Superior temporal gyrus (tissue), 1 donor: Measurements from ENCODE around the gene TOPBP1.
"Not testable (repeated sequence)": the region's sequence is repeated elsewhere in the genome, so short reads cannot be mapped to it uniquely, and the experiment has no call there.

Experiments used
- DNase-seq: peaks from one replicate; pipeline ENCODE4 v3.0.0-alpha.2; 2016; ENCODE audit errors: extremely low spot score

The TOPBP1 gene

GRCh38 chr3:133661454-133662277 is at the start of gene TOPBP1:
Gene TOPBP1, minus strand, starts transcription at chr3:133661941. Its CDS starts 814 bp downstream, at chr3:133661127.
- peak; percentile 76 for DNase-seq

GRCh38 chr3:133711013-133711412 is 49.3 kb upstream of the TOPBP1 start:
- DNase-seq = no peak

DNA sequence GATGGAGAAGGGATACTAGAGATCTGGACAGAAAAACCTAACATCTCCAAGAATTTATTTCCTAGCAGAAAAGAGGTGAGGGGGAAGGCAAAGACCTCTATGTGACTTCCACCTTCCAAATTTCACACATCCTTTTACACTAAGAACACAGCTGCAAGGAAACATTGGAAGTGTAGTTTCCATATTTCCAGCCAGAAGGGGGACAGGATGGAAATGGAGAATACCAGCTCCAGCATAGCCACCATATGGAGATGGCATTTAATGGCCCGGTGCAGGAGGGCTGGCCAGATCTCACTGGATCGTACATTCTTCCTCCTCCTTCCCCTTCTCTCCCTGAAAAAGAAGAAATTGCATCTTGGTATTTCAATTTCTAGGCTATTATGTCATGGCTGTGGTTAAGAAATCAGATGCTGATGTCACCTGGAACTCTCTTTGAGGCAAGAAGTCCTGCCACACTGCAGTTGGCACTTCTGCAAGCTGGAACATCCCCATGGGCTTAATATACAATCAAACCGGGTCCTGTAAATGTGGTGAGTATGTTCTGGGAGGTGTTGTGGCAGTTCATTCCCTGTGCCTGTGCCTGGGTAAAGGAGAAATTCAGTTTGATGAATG is 47.5 kb upstream of the TOPBP1 start:
- DNase-seq = no peak

- no peak for DNase-seq
Observed at GRCh38 chr3:133706033-133706432, 44.3 kb upstream of the TOPBP1 start.

GRCh38 chr3:133703915-133704314 is 42.2 kb upstream of the TOPBP1 start:
- DNase-seq = no peak

DNA sequence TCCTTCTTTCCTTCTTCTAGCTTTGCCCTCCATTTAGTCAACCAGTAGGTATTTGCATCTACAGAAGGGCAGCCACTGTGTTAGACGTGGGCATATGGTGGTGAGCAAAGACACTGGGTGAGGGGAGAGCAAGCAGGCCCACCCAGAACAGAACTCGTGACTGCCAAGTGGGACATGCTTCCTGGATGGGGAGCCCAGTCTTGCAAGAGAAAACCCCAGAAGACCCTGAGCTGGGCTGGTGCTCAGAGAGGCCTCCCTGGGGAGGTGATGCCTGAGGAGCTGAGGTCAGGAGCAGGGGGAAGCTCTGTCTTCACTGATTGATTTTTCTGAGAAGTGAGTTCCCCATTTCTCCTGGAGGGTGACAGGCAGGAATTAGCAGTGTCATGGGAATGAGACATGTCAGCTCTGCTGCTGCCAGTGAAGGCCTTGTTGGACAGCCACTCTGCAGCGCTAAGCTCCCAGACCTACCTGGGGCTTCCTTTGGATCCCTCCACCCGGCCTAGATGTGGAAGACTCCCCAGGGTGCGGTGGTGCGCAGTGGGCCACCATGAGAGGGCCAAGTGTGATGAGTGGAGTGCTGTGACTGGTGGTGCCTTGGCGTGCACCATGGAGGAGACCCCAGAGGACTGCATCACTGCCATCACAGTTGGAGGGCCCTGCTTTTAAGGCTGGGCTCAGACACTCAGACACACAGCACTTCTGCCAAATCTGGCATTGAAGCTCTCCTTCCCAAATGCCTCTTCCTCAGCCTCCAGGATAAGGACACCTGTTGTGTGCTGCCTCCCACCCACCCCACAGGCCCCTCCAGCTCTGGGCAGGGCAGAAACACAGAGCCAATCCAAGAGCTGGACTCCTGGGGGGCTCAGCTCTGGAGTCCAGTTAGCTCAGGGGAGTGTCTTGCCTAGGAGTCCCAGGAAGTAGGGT is 40.0 kb upstream of the TOPBP1 start:
- DNase-seq = no peak

- DNase-seq = no peak
Observed at GRCh38 chr3:133700351-133700750, 38.6 kb upstream of the TOPBP1 start.

DNA sequence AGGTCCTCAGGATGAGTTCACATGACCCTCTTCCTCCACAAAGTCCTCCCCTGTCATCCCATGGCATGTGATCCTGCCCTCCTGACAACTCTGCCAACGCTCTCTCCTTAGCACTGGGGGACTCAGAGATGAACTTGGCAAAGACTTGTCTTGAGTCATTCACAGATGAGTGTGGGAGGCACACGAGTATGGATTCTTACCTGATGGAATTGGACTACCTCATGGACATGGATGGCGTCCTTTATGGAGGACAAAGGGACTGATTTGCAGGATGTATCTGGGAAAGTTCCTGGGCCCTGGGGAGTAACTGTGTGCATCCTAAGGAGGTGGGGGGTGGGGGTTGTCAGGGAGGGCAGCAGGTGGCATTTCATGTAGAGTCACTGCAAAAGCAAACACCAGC is 38.2 kb upstream of the TOPBP1 start:
- no peak for DNase-seq

GRCh38 chr3:133699467-133699866 is 37.7 kb upstream of the TOPBP1 start:
- DNase-seq = no peak

GRCh38 chr3:133697960-133698359 is 36.2 kb upstream of the TOPBP1 start:
- DNase-seq = no peak

- no peak for DNase-seq
Observed at GRCh38 chr3:133695560-133696171, 33.9 kb upstream of the TOPBP1 start.

- DNase-seq = no peak
Observed at GRCh38 chr3:133694288-133695268, 32.8 kb upstream of the TOPBP1 start.

DNA sequence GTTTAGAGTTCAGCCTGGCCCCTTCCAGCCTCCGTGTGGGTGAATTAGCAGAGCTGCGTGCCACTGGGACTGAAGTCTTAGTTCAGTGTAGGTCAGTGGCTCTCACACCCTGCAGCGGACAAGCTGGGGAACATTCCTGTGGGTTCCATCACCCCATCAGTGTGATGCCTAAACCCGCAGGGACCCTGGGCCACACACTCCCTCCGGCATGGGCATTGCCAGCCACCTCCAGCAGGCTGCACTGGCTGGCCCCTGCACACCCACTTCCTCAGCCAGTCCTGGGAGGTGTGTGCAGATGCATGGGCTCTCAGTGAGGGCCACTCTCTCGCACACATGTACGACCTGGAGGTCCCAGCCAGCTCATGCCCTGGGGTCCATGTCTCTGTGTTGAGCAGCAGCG is 32.1 kb upstream of the TOPBP1 start:
- DNase-seq = no peak

DNA sequence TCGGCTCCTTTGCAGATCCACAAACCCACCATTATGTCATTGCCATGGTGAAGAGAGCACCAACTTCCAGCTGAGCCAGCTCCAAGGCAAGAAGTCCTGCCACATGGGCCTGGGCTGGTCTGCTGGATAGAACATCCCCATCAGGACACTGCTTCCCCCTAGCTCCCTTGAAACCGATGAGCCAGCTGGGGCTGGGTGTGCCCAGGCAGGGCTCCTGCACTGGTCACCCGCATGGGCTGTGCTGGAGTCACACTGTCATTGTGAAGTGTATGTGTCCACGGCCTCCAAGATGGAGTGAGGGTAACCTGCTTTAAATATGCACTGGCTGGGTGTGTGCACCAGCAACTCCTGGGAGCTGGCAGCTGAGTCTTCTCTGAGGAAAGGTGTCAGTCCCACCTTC is 31.0 kb upstream of the TOPBP1 start:
- DNase-seq = no peak

- DNase-seq = no peak
Observed at GRCh38 chr3:133691273-133692107, 29.7 kb upstream of the TOPBP1 start.

- DNase-seq = not testable (repeated sequence)
Observed at GRCh38 chr3:133677993-133678392, 16.3 kb upstream of the TOPBP1 start.

DNA sequence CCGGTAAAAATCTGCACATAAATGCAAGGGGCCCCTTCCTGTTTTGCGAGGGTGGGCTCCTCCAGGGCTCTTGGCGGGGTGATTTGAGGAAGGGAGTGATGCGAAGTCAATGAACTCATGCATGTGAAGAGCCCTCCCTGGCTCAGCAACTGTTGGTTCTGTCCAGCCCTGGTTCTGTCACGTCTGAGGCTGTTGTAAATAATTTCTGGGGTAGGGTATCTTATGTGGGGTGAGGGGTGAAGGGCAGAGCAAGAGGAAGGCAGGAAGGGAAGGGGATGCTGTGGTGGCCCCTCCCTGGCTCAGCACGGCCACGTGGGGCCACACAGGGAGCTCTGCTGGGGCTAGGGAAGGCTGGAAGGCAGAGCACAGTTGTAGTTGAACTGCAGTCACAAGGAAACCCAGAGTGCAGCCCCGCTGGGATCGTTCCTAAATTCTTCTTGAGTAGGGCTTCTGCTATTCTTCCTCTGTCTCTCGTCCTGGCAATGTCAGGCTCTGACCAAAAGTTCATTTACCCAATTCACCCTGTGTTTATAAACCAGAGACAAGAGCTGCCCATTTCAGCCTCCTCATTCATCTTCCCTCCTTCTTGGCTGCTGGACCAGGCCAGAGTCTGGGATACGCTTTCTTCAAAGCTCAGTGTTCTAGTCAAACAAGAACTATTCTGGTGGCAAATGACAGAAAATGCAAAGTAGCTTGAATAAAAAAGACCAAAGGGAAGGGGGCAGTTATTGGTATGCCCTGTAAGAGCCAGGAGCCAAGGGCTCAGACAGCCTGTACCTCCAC is 14.8 kb upstream of the TOPBP1 start:
- DNase-seq = no peak

DNA sequence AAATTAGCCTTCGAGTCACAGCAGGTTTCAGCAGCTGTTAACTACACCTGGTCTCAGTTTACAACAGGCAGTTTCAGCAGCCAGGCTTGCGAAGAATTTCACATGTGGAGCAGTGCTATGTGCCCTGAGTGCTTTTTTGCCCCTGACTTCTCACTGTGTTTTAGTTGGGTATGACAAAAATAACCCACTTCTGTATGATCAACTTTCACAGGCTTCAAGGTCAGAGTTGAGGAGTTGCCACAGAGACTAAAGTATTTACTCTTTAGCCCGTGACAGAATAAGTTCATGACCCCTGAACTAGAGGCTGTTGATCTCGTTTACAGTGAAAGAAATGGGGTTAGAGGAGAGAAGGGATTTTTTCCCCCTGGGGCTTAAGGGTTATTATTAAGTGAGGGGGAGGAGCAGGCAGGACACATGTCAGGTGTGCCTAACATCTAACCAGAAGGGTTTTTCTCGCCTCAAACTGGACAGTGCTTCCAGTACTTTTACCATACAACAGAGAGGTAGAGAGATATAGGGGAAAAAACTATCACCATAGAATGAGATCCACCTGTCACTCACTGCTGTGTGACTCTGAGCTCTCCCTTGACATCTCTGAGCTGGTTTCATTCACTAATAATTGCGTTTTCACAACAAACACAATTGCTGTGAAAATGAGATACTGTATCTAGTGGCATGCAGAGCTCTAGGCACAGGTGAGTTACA is 14.0 kb upstream of the TOPBP1 start:
- DNase-seq = no peak
